Vagina (tissue), 2 donors: ENCODE data around the gene TCEANC.

Source experiments
- CTCF ChIP-seq, 3 experiments: fragments of 450-650 bp in 2 of 3; fragments of 200-600 bp in 1 of 3; sonication (generic) in 1 of 3; IDR thresholded peaks; one replicate each; pipeline ENCODE4 v1.5.1; 2017 to 2019; ENCODE audit warnings: antibody characterized with exemption in 3 of 3, mild to moderate bottlenecking in 2 of 3, moderate library complexity in 2 of 3
- POLR2A ChIP-seq, 2 donors: fragments of 450-650 bp; IDR thresholded peaks; one replicate each; pipeline ENCODE4 v1.6.1; 2017; ENCODE audit warnings: antibody characterized with exemption in 2 of 2, mild to moderate bottlenecking in 2 of 2, moderate library complexity in 2 of 2
- POLR2AphosphoS5 ChIP-seq, 2 donors: sonication (generic); formaldehyde crosslinking; IDR thresholded peaks; one replicate each; pipeline ENCODE4 v1.9.0; 2017; ENCODE audit warnings: antibody characterized with exemption in 2 of 2, mild to moderate bottlenecking in 2 of 2, low read depth in 1 of 2; ENCODE audit not compliant: insufficient read depth in 1 of 2

GRCh38 chrX:13711141-13711540 lies 58.2 kb downstream of the TCEANC start:
- TF ChIP-seq POLR2A (IDR thresholded peaks at IDR 0.05) (no peak), CTCF (IDR thresholded peaks at IDR 0.05) (no peak), POLR2AphosphoS5 (IDR thresholded peaks at IDR 0.05; ENCODE audit: insufficient read depth in 1 of 2, low read depth in 1 of 2) (no peak)
